Medulla oblongata (tissue), 1 donor: Measurements from ENCODE around the gene DCAF15.
A peak's percentile ranks its signal among the peaks of the same experiment; 100 is the strongest.

Experiments used
- DNase-seq: peaks from one replicate; pipeline ENCODE4 v3.0.0-alpha.2; 2015; ENCODE audit errors: extremely low spot score

The DCAF15 gene

GRCh38 chr19:13930402-13930801 is 21.9 kb upstream of the DCAF15 start:
- DNase-seq, result no peak

DNA sequence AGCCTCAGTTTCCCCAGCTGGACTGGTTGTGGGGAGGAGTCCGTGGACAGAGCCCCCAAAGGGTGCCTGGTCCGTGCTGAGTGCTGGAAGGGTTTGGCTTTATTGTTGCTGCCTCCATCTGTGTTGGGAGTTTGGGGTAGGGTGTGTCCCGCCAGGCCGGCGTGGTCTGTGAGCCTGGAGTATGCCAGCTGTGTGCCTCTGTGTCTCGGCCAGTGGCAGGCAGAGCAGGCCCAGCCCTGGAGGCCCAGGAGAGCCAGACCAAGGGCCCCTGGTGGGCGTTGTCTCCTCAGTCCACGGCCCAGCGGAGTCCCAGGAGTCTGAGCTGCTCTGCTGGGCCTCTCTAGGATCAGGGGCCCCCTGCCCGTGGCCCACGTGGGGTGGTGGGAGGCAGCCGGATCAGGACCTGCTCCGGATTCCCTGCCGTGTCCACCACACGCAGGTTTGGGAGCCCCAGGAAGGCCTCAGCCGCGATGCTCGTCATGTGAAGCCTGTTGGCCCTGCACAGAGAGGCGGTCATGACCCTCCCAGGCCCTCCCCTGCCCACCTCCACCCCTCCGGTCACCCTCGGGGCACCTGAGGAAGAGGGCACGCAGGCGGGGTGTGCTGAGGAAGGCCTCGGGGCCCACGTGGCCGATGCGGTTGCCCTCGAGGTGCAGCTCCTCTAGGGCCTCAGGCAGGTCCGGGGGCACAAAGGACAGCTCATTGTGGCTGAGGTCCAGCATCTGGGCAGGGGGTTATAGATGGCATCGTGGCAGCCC is 20.7 kb upstream of the DCAF15 start:
- DNase-seq, result no peak

- DNase-seq, result no peak
Observed at GRCh38 chr19:13932149-13932637, 20.1 kb upstream of the DCAF15 start.

DNA sequence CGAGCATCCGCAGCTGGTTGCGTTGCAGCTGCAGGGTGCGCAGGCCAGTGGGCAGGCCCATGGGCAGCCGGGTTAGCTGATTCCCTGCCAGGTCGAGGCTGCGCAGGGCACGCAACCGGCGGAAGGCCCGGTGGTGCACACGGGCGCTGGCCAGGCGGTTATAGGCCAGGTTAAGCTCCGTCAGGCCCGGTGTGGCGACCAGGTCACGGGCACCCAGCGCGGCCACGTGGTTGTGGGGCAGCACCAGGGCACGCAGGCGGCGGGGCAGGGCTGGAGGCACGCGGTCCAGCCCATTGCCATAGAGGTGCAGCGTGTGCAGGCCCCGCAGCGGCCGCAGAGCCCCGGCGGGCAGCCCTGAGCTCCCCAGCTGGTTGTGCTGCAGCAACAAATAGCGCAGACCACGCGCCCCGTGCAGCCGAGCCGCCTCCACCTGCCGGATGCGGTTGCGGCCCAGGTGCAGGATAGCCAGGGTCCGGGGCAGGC is 19.4 kb upstream of the DCAF15 start:
- DNase-seq, result no peak

- DNase-seq, result no peak
Observed at GRCh38 chr19:13934785-13935109, 17.6 kb upstream of the DCAF15 start.

GRCh38 chr19:13935765-13936510 is 16.4 kb upstream of the DCAF15 start:
- DNase-seq, result no peak

GRCh38 chr19:13937479-13938300 is 14.6 kb upstream of the DCAF15 start:
- DNase-seq, result no peak

DNA sequence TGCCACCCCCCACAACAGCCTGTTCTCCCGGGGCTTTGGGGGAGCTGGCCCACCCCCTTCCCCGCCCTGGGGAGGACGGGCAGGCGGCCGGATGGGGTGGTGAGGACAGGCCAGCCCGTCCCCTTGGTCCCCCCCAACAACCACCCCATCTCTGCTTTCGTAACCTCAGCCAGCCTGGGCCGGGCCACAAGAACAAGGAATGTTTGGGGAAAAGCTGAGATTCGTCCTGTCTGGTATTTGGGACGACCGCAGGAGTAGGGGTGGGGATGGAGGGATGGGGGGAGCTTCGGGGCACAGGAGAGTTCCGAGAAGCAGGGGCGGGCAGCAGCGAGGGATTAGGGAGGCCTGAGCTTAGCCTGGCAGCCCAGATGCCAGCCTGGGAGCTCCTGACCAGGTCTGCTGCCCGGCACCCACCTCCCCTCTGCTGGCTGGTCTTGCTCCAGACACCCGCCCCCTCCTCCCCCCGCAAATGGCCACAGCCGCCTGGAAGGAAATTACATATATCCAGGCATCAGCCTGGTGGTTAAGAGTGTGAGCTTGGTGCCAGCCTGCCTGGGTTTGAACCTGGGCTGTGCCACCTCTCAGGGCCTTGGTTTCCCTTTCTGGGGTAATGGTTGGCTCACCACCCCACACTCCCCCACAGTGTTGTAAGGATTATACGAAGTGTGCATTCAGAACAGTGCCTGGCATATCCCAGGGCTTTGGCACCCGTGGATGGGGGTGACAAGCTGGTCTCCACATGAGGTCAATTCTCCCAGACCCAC is 13.8 kb upstream of the DCAF15 start, which contains the start of gene PODNL1:
Gene PODNL1 (minus strand): TSS at position 117 of the 764 bp plus-strand sequence. CDS start 236 bp downstream, outside the sequence.
- DNase-seq, result no peak

GRCh38 chr19:13942023-13942684 is 10.2 kb upstream of the DCAF15 start:
- DNase-seq, result no peak

DNA sequence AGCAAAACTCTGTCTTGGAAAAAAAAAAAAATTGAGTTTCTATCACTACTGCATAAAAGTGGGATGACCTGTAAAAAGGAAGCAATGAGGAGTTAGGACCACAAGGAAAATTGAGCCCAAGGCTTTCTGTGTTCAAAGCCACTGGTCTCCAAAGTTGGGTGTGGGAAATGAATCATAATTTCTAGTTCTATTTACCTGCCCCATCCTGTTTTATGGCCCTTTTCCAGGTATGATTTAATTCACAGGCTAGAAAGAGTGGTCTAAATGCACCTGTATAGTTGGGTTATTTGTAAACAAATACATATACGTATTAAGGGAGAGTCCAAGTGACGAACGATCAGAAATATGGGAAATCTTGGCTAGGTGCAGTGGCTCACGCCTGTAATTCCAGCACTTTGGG is 5.9 kb upstream of the DCAF15 start:
- DNase-seq, result no peak

- DNase-seq, result no peak
Observed at GRCh38 chr19:13951043-13951442, 1.3 kb upstream of the DCAF15 start.

DNA sequence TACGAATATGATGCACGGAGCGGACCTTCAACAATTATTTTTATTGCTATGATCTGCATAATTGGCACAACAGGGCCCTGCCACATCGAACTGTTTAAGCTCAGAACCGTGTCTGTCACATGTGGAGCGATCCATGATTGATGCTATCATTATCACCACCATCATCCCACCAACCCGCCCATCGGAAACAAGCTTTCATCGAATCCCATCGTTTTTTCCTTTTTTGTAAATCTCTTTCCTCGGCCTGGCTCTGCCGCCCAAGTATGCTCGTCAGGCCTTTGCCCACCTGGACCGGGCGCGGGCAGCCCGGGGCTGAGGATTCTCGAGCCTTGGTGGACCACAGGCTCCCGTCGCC is 533 bp upstream of the DCAF15 start:
- no peak for DNase-seq

DNA sequence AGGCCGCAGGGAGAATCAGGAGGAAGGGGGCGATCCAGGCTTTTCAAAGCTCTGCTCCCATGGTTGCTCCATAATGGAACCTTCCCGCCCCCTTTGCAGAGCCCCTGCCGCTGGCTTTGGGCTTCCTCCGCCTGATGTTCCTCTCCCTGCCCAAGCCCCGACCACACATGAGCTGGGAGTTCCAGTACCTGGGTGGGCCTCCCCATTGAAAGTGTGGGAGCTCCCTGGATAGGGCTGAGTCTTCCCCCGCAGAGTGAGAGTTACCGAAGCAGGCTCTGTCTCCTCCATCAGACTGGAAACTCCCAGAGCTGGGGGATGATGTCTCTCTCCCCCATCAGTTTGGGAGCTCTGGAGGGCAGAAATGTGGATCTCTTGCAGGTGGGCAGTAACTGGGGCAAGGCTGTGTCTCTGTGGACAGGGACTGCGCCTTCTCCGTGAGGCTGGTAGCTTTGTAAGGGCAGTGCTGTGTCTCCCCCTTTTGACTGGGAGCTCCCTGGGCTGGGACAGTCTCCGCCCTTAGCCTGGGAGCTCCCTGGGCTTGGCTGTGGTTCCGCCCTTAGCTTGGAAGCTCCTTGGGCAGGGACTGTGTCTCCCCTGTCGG is 722 bp downstream of the DCAF15 start:
- DNase-seq, result peak; percentile 28

DNA sequence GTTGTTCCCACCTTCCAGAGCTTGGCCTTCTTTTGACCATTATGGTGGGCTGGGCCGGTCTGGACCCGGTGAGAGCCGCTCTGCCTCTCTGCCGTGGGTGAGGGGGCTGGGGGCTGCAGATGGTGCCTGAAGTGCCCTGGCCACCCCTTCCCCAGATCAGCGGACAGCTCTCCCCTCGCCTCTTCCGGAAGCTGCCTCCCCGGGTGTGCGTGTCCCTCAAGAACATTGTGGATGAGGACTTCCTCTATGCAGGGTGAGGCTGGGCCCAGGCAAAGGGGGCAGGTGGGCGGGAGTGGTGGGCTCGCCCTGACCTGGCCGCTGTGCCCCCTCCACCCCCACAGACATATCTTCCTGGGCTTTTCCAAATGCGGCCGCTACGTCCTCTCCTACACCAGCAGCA is 1.9 kb downstream of the DCAF15 start:
- no peak for DNase-seq

- DNase-seq, result no peak
Observed at GRCh38 chr19:13955662-13956364, 3.5 kb downstream of the DCAF15 start.

GRCh38 chr19:13956365-13956744 is 4.0 kb downstream of the DCAF15 start:
- DNase-seq, result no peak

GRCh38 chr19:13957051-13957450 is 4.7 kb downstream of the DCAF15 start:
- DNase-seq, result no peak

- DNase-seq, result no peak
Observed at GRCh38 chr19:13958043-13958442, 5.7 kb downstream of the DCAF15 start.

- DNase-seq, result no peak
Observed at GRCh38 chr19:13959141-13959961, 7.0 kb downstream of the DCAF15 start.
